Measurements from ENCODE around the gene LYPLAL1. TPM values are rescaled to one million over a fixed set of nuclear protein-coding genes. Genes with fewer than 3 reads are reported as not detected.

The LYPLAL1 gene
- total and polyA plus RNA-seq, 2 of the 8 experiments (the other 6 are each of a cell fraction or from before 2014, with no cell fraction given): 6.3 to 23.8 TPM

- Histone ChIP-seq H3K9ac (replicated peaks in 1 of 4; ENCODE audit: extremely low read depth in 1 of 4, low read depth in 3 of 4, low read length in 3 of 4) (no peak overlapping the region), H3K4me2 (ENCODE audit: insufficient read depth in 1 of 2, low read depth in 2 of 2, low read length in 2 of 2) (no peak overlapping the region), H2BK15ac (ENCODE audit: low read length) (no peak overlapping the region), H3K4me3 (ENCODE audit: extremely low read depth in 1 of 4, insufficient read depth in 2 of 4, low read depth in 3 of 4, low read length in 4 of 4) (no peak overlapping the region), H3K27me3 (replicated peaks in 1 of 4; ENCODE audit: control insufficient read depth in 3 of 4, extremely low read depth in 1 of 4, insufficient read depth in 3 of 4, low read length in 3 of 4) (no peaks in the 10 kb centered on the region), H4K20me1 (replicated peaks in 1 of 2; ENCODE audit: control insufficient read depth in 1 of 2, insufficient read depth in 2 of 2, low read length in 2 of 2) (no peaks in the 10 kb centered on the region), H2AK5ac (ENCODE audit: low read depth, low read length) (no peak overlapping the region), H3K27ac (ENCODE audit: low read depth, low read length) (no peak overlapping the region), H4K8ac (ENCODE audit: extremely low read depth, insufficient read depth, low read length) (no peak overlapping the region), H3K9me3 (ENCODE audit: insufficient read depth in 2 of 2, low read depth in 1 of 2, low read length in 1 of 2) (no peaks in the 10 kb centered on the region), H2AFZ (ENCODE audit: low read length) (no peak overlapping the region), H3K23me2 (ENCODE audit: low read depth, low read length) (no peaks in the 10 kb centered on the region), H3K4me1 (replicated peaks in 1 of 4; ENCODE audit: control insufficient read depth in 3 of 4, insufficient read depth in 4 of 4, low read length in 3 of 4) (no peaks in the 10 kb centered on the region), H3K79me2 (ENCODE audit: control insufficient read depth in 1 of 2, insufficient read depth in 2 of 2, low read length in 2 of 2) (no peaks in the 10 kb centered on the region), H2BK120ac (replicated peaks; ENCODE audit: low read depth, low read length) (no peak overlapping the region), H3K18ac (ENCODE audit: extremely low read depth, low read length) (no peak overlapping the region), H3K23ac (ENCODE audit: insufficient read length) (no peak overlapping the region), H3K79me1 (ENCODE audit: low read depth, low read length) (no peaks in the 10 kb centered on the region), H2BK12ac (ENCODE audit: low read depth, low read length) (no peak overlapping the region), H3K14ac (ENCODE audit: insufficient read length) (no peak overlapping the region), H3K56ac (replicated peaks; ENCODE audit: insufficient read length, low read depth, low read length) (no peak overlapping the region), H4K91ac (replicated peaks; ENCODE audit: insufficient read length, low read length) (no peak overlapping the region), H3K36me3 (ENCODE audit: control insufficient read depth in 2 of 4, insufficient read depth in 4 of 4, low read length in 3 of 4) (no peaks in the 10 kb centered on the region), H3K4ac (replicated peaks; ENCODE audit: insufficient read length, low read depth, low read length) (no peak overlapping the region), H4K5ac (ENCODE audit: insufficient read length, low read depth, low read length) (no peak overlapping the region), H2BK20ac (ENCODE audit: low read length) (no peak overlapping the region), H2BK5ac (ENCODE audit: low read depth, low read length) (no peak overlapping the region)
- ChIA-PET CTCF (ENCODE audit: partially characterized antibody) (no interaction called here), POLR2A (ENCODE audit: partially characterized antibody) (no interaction called here)
- FAIRE-seq: no peak
- DNase-seq (ENCODE audit: low read depth in 1 of 2, low spot score in 2 of 2): no peak
- 95% methylated on average over 5 of the region's 5 CpGs; no CpG with 5 or more reads in 1 of the 2 experiments for WGBS, 2 experiments (ENCODE audit: extremely low coverage in 1 of 2, insufficient coverage in 1 of 2, insufficient read length in 1 of 2, insufficient replicate concordance in 2 of 2, low coverage in 1 of 2, low lambda C conversion rate in 2 of 2, missing lambda C conversion rate in 1 of 2)
- no peak for TF ChIP-seq EZH2 (IDR thresholded peaks at IDR 0.05; ENCODE audit: low read depth, low read length, severe bottlenecking)
- no peak for TF ChIP-seq SIX5 (IDR thresholded peaks at IDR 0.05; ENCODE audit: low read depth, low read length)
- TF ChIP-seq USF2 (IDR thresholded peaks at IDR 0.05; ENCODE audit: low read length): no peak
- TF ChIP-seq TEAD4 (IDR thresholded peaks at IDR 0.05; ENCODE audit: low read depth, low read length): no peak
- no peak for TF ChIP-seq HDAC6 (IDR thresholded peaks at IDR 0.05; ENCODE audit: low read depth, low read length)
- TF ChIP-seq YY1 (IDR thresholded peaks at IDR 0.05; ENCODE audit: low read depth, low read length): no peak
- TF ChIP-seq CEBPB (IDR thresholded peaks at IDR 0.05; ENCODE audit: low read depth, low read length): no peak
- no peak for TF ChIP-seq EGR1 (IDR thresholded peaks at IDR 0.05; ENCODE audit: borderline replicate concordance, low read depth, low read length)
- no peak for TF ChIP-seq FOSL1 (IDR thresholded peaks at IDR 0.05; ENCODE audit: insufficient read depth, low read depth, low read length)
- no peak for TF ChIP-seq ATF2 (IDR thresholded peaks at IDR 0.05; ENCODE audit: low read length)
- no peak for TF ChIP-seq EP300 (IDR thresholded peaks at IDR 0.05; ENCODE audit: borderline replicate concordance in 1 of 2, low read depth in 2 of 2, low read length in 2 of 2)
- no peak for TF ChIP-seq RAD21 (IDR thresholded peaks at IDR 0.05 in 1 of 2, conservative IDR thresholded peaks at IDR 0.05 in 1 of 2; ENCODE audit: low read depth in 2 of 2, low read length in 2 of 2)
Measured at GRCh38 chr1:219124163-219124562, 49.5 kb upstream of the LYPLAL1 start.

All from H1 (cell line).